Islet precursor cell (in vitro differentiated cells): ENCODE data around the gene ERP27.

Experiments
- DNase-seq: peaks from one replicate; pipeline ENCODE4 v3.0.0-alpha.2; 2018

ERP27 gene

GRCh38 chr12:14900521-14901227 is 37.7 kb downstream of the ERP27 start:
- DNase-seq: no peak

GRCh38 chr12:14896521-14897169 is 41.7 kb downstream of the ERP27 start:
- no peak for DNase-seq

- DNase-seq: no peak
These were observed 44.7 kb downstream of the ERP27 start for GRCh38 chr12:14893506-14894250.

- DNase-seq: no peak
These were observed 45.4 kb downstream of the ERP27 start for GRCh38 chr12:14892726-14893505.

- DNase-seq: no peak
These were observed 47.6 kb downstream of the ERP27 start for GRCh38 chr12:14890701-14891100.

GRCh38 chr12:14886271-14886670 is 52.1 kb downstream of the ERP27 start:
- no peak for DNase-seq

GRCh38 chr12:14885718-14886221 is 52.6 kb downstream of the ERP27 start, which contains the start of gene MGP:
Gene MGP (minus strand): TSS chr12:14885854. CDS start chr12:14885791, 63 bp downstream.
- DNase-seq: no peak

GRCh38 chr12:14884458-14884878 is 53.9 kb downstream of the ERP27 start:
- no peak for DNase-seq

GRCh38 chr12:14883686-14884085 is 54.7 kb downstream of the ERP27 start:
- DNase-seq: no peak

- DNase-seq: no peak
These were observed 57.4 kb downstream of the ERP27 start for GRCh38 chr12:14880890-14881453.

- DNase-seq: no peak
These were observed 59.0 kb downstream of the ERP27 start for GRCh38 chr12:14879222-14879933.

GRCh38 chr12:14878488-14878887 is 59.8 kb downstream of the ERP27 start:
- DNase-seq: no peak

GRCh38 chr12:14876833-14877232 is 61.5 kb downstream of the ERP27 start:
- no peak for DNase-seq

- no peak for DNase-seq
These were observed 63.5 kb downstream of the ERP27 start for GRCh38 chr12:14874882-14875281.

GRCh38 chr12:14873440-14874185 is 64.7 kb downstream of the ERP27 start:
- DNase-seq: no peak

- no peak for DNase-seq
These were observed 66.5 kb downstream of the ERP27 start for GRCh38 chr12:14871886-14872285.

GRCh38 chr12:14871247-14871646 is 67.1 kb downstream of the ERP27 start:
- DNase-seq: no peak

- DNase-seq: no peak
These were observed 69.3 kb downstream of the ERP27 start for GRCh38 chr12:14868916-14869506.
